Neural crest cell (in vitro differentiated cells): ENCODE measurements around the gene SERPINI1. TPM values are rescaled to one million over a fixed set of nuclear protein-coding genes. Genes with fewer than 3 reads are reported as not detected.

Experiments used
- DNase-seq: peaks from one replicate; pipeline ENCODE4 v3.0.0; 2021; ENCODE audit warnings: low read depth, mixed read lengths, low spot score
- H3K27ac Mint-ChIP-seq: one replicate; pipeline ENCODE4 v1.8.0; 2021; ENCODE audit warnings: mild to moderate bottlenecking, mixed read lengths; ENCODE audit not compliant: unreplicated experiment
- H3K27me3 Mint-ChIP-seq: 2 replicates; pipeline ENCODE4 v1.8.0; 2021; ENCODE audit warnings: low read depth, mild to moderate bottlenecking, mixed read lengths
- H3K36me3 Mint-ChIP-seq: 2 replicates; pipeline ENCODE4 v1.8.0; 2021; ENCODE audit warnings: low read depth, mild to moderate bottlenecking, mixed read lengths
- H3K4me1 Mint-ChIP-seq: 2 replicates; pipeline ENCODE4 v1.8.0; 2021; ENCODE audit warnings: mixed read lengths
- H3K4me3 Mint-ChIP-seq: one replicate; pipeline ENCODE4 v1.8.0; 2021; ENCODE audit warnings: mild to moderate bottlenecking, mixed read lengths
- H3K9me3 Mint-ChIP-seq: 2 replicates; pipeline ENCODE4 v1.8.0; 2021; ENCODE audit warnings: mixed read lengths
- total RNA-seq: library from RNA; stranded (reverse); gene quantifications from 2 replicates; pipeline ENCODE4 v1.2.1, GENCODE V29; 2021
- TF ChIP-seq, protein P1 (sequence below): fragments of 200-600 bp; sonication (generic); conservative IDR thresholded peaks from 2 replicates; pipeline ENCODE4 v1.5.0; 2021; ENCODE audit warnings: antibody characterized with exemption, mild to moderate bottlenecking

The SERPINI1 gene
- total RNA-seq, 1 donor from 2014 or later: 1.0 TPM

DNA sequence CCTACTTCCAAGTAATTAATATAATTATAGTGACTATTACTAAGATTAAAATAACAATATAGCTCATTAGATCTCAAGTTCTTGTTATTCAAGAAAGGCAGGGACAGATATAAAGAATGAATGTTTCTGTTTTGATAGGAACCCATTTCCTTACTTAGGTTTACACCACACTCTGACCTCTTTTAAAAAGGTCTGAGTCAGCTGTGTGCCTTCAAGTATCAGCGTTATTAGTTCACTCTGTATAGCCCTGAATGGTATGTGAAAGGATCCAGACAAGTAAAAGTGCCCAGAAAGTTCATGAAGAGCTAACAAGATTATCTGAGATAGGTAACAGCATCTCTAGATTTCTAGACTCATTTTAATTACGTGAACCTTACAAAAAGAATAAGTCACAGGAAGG is 29.7 kb upstream of the SERPINI1 start:
- H3K27me3 Mint-ChIP-seq: no peaks in the 10 kb centered on the region
- H3K36me3 Mint-ChIP-seq: peaks cover 31% of the 10 kb centered on the region
- H3K27ac Mint-ChIP-seq: no peak overlapping the region
- no peaks in the 10 kb centered on the region for H3K9me3 Mint-ChIP-seq
- H3K4me1 Mint-ChIP-seq: no peaks in the 10 kb centered on the region
- TF ChIP-seq, protein P1, sequence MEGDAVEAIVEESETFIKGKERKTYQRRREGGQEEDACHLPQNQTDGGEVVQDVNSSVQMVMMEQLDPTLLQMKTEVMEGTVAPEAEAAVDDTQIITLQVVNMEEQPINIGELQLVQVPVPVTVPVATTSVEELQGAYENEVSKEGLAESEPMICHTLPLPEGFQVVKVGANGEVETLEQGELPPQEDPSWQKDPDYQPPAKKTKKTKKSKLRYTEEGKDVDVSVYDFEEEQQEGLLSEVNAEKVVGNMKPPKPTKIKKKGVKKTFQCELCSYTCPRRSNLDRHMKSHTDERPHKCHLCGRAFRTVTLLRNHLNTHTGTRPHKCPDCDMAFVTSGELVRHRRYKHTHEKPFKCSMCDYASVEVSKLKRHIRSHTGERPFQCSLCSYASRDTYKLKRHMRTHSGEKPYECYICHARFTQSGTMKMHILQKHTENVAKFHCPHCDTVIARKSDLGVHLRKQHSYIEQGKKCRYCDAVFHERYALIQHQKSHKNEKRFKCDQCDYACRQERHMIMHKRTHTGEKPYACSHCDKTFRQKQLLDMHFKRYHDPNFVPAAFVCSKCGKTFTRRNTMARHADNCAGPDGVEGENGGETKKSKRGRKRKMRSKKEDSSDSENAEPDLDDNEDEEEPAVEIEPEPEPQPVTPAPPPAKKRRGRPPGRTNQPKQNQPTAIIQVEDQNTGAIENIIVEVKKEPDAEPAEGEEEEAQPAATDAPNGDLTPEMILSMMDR: no peak
- H3K4me3 Mint-ChIP-seq: no peak overlapping the region
- no peak for DNase-seq

DNA sequence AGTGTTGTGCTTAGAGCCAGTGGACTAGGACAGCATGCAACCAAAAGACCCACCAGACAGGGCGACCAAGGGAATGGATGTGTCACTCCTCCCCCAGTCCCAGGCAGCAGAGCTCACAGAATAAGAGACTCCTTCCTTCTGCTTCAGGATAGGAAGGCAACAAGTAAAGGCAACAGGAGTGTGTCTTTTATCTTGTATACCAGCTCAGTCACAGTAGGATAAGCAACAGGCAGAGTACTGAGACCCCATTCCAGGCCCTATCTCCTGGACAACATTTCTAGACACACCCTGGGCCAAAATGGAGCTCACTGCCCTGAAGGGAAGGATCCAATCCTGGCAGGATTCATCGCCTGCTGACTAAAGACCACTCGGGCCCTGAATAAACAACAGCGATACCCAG is 25.8 kb upstream of the SERPINI1 start:
- Mint-ChIP-seq H3K9me3 (peaks cover 5% of the 10 kb centered on the region), H3K27me3 (no peaks in the 10 kb centered on the region), H3K27ac (no peak overlapping the region), H3K36me3 (peaks cover 46% of the 10 kb centered on the region), H3K4me1 (no peaks in the 10 kb centered on the region), H3K4me3 (no peak overlapping the region)
- TF ChIP-seq, protein P1: no peak
- DNase-seq: no peak

DNA sequence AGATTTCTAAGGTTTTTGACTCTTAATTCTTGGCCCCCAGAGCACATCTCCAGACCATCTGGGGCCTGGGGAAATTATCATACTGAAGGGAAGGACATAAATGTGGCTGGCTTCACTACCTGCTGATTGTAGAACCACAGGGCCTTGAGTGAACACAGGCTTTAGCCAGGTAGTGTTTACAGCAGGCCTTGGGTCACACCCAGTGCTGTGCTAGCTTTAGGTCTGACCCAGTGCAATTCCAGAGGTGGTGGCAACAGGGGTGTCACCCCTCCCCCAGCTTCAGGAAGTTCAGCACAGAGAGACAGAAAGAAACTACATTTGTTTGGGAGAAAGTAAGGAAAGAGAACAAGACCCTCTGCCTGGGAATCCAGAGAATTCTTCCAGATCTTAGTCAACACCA is 25.0 kb upstream of the SERPINI1 start:
- TF ChIP-seq, protein P1: no peak
- Mint-ChIP-seq H3K4me3 (no peak overlapping the region), H3K27ac (no peak overlapping the region)

DNA sequence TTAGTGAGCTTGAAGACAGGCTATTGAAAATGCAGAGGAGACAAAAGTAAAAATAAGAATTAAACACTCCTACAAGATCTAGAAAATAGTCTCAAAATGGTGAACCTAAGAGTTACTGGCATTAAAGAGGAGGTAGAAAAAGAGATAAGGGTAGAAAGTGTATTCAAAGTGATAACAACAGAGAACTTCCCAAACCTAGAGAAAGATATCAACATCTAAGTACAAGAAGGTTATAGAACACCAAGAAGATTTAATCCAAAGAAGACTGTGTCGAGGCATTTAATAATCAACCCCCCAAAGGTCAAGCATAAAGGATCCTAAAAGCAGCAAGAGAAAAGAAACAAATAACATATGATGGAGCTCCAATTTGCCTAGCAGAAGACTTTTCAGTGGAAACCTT is 24.1 kb upstream of the SERPINI1 start:
- no peak for DNase-seq
- no peaks in the 10 kb centered on the region for H3K4me1 Mint-ChIP-seq
- TF ChIP-seq, protein P1: no peak
- H3K9me3 Mint-ChIP-seq: peaks cover 14% of the 10 kb centered on the region
- no peak overlapping the region for H3K4me3 Mint-ChIP-seq
- H3K27ac Mint-ChIP-seq: no peak overlapping the region
- no peaks in the 10 kb centered on the region for H3K27me3 Mint-ChIP-seq
- H3K36me3 Mint-ChIP-seq: peaks cover 61% of the 10 kb centered on the region

More for the DNA sequence above, 25.0 kb upstream of the SERPINI1 start:
- Mint-ChIP-seq H3K27me3 (no peaks in the 10 kb centered on the region), H3K4me1 (no peaks in the 10 kb centered on the region), H3K36me3 (peaks cover 55% of the 10 kb centered on the region), H3K9me3 (peaks cover 14% of the 10 kb centered on the region)
- DNase-seq: no peak

DNA sequence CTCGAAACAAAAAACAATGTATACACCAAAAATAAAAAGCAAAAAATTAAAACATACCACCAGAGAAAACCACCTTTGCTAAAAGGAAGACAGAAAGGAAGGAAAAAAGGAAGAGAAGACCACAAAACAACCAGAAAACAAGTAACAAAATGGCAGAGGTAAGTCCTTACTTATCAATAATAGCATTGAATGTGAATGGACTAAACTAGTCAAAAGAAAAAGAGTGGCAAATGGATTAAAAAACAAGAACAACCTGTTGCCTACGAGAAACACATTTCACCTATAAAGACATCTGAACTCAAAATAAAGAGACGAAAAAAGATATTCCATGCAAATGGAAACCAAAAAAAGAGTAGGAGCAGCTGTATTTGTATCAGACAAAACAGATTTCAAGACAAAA is 23.1 kb upstream of the SERPINI1 start:
- Mint-ChIP-seq H3K4me3 (no peak overlapping the region), H3K27ac (no peak overlapping the region), H3K4me1 (no peaks in the 10 kb centered on the region), H3K9me3 (peaks cover 14% of the 10 kb centered on the region), H3K36me3 (peaks cover 61% of the 10 kb centered on the region), H3K27me3 (no peaks in the 10 kb centered on the region)
- TF ChIP-seq, protein P1: no peak
- DNase-seq: no peak

DNA sequence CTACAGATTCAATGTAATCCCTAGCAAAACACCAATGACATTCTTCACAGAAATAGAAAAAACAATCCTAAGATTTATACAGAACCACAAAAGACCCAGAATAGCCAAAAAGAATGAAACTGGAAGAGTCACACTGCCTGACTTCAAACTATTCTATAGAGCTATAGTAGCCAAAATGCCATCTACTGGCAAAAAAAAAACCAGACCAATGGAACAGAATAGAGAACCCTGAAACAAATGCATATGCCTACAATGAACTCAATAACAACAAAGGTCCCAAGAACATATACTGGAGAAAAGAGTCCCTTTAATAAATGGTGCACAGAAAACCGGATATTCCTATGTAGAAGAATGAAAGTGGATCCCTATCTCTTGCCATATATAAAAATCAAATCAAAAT is 20.6 kb upstream of the SERPINI1 start:
- peaks cover 14% of the 10 kb centered on the region for H3K9me3 Mint-ChIP-seq
- no peak overlapping the region for H3K27ac Mint-ChIP-seq
- TF ChIP-seq, protein P1: no peak
- peaks cover 64% of the 10 kb centered on the region for H3K36me3 Mint-ChIP-seq
- H3K4me1 Mint-ChIP-seq: no peaks in the 10 kb centered on the region
- H3K4me3 Mint-ChIP-seq: no peak overlapping the region
- DNase-seq: no peak
- no peaks in the 10 kb centered on the region for H3K27me3 Mint-ChIP-seq
